H1 (cell line): Measurements from ENCODE around the gene DGKH. TPM values are rescaled to one million over a fixed set of nuclear protein-coding genes. Genes with fewer than 3 reads are reported as not detected.

ENCODE experiments used
- CHD1 ChIP-seq: IDR thresholded peaks from 2 replicates; pipeline ENCODE4 v1.6.1; 2012; ENCODE audit warnings: low read depth, low read length, improper control_type of control experiment
- CHD7 ChIP-seq: fragments of 300-600 bp; sonication (generic); IDR thresholded peaks from 2 replicates; pipeline ENCODE4 v1.7.1; 2012; ENCODE audit warnings: low read length, moderate library complexity, mild to moderate bottlenecking, inconsistent platforms; ENCODE audit not compliant: insufficient replicate concordance
- HDAC6 ChIP-seq: IDR thresholded peaks from one replicate; pipeline ENCODE4 v1.7.1; 2012; ENCODE audit warnings: low read depth, mild to moderate bottlenecking, inconsistent platforms, low read length, moderate library complexity
- POLR2AphosphoS5 ChIP-seq: IDR thresholded peaks from 2 replicates; pipeline ENCODE4 v1.6.1; 2011; ENCODE audit warnings: low read depth, low read length
- SP4 ChIP-seq: IDR thresholded peaks from 2 replicates; pipeline ENCODE4 v1.6.1; 2012; ENCODE audit warnings: low read length, inconsistent platforms
- polyA plus RNA-seq, 7 experiments: library from polyadenylated mRNA; depleted of rRNA in 3 of 7; stranded (reverse) in 5 of 7; unstranded in 2 of 7; fragments of >200 nt in 5 of 7; fragments of 200-250 nt in 2 of 7; gene quantifications; 1 replicate in 5 of 7; 2 replicates in 1 of 7; 4 replicates in 1 of 7; pipeline versions ENCODE4 v1.2.1 to v1.2.3, GENCODE V29; 2011 to 2013; ENCODE audit warnings: missing spikeins in 2 of 7, mixed read lengths in 2 of 7
- total RNA-seq: library from RNA; stranded (reverse); fragmentation: NEBNext Ultra II Directional; extraction: Animal tissue kit (Norgen Biotek cat#: 25700); gene quantifications from 2 replicates; pipeline ENCODE4 v1.2.1, GENCODE V29; 2021

Gene DGKH
- total and polyA plus RNA-seq, 2 of the 8 experiments (the other 6 are each of a cell fraction or from before 2014, with no cell fraction given) = 2.1 to 7.9 TPM

- TF ChIP-seq CHD7 (no peak), HDAC6 (no peak), POLR2AphosphoS5 (no peak), SP4 (no peak), CHD1 (no peak)
- TF ChIP-seq, all 59 proteins: peak for 0
Observed at GRCh38 chr13:42153199-42154113, 105.0 kb downstream of the DGKH start (continued).
